Cardiac septum (tissue), 1 donor: ENCODE data around the gene HIP1. TPM values are rescaled to one million over a fixed set of nuclear protein-coding genes. Genes with fewer than 3 reads are reported as not detected.
"Not testable (repeated sequence)": the region's sequence is repeated elsewhere in the genome, so short reads cannot be mapped to it uniquely, and the experiment has no call there.

Experiments used
- DNase-seq: peaks from one replicate; pipeline ENCODE4 v3.0.0-alpha.2; 2020; ENCODE audit warnings: low spot score
- intact Hi-C: fragments of 100-400 bp; cut with DNase I; formaldehyde crosslinking; loops from one replicate; pipeline ENCODE4 v1.14.0; 2022
- total RNA-seq: library from RNA; stranded (reverse); fragmentation: NEBNext Ultra II Directional; extraction: Animal tissue kit (Norgen Biotek cat#: 25700); gene quantifications from one replicate; pipeline ENCODE4 v1.2.1, GENCODE V29; 2021
- donor health status: DM: no; HTN: no; CAD: no.

Gene HIP1
- total RNA-seq, 1 donor from 2014 or later, result 24.7 TPM

- DNase-seq, intact Hi-C loops: not testable (repeated sequence)
Measured at GRCh38 chr7:75600748-75601147, 138.0 kb downstream of the HIP1 start.

- DNase-seq, result no peak
- intact Hi-C loops, result no loop called here
Measured at GRCh38 chr7:75599244-75599781, 139.4 kb downstream of the HIP1 start.

- intact Hi-C loops, result no loop called here
- DNase-seq, result no peak
Measured at GRCh38 chr7:75596727-75597614, 141.8 kb downstream of the HIP1 start.

- DNase-seq, result no peak
- intact Hi-C loops, result no loop called here
Measured at GRCh38 chr7:75595766-75596165, 143.0 kb downstream of the HIP1 start.

- intact Hi-C loops, DNase-seq: not testable (repeated sequence)
Measured at GRCh38 chr7:75593500-75594184, 145.1 kb downstream of the HIP1 start.

- intact Hi-C loops, result no loop called here
- no peak for DNase-seq
Measured at GRCh38 chr7:75591467-75592255, 147.1 kb downstream of the HIP1 start.

- no peak for DNase-seq
- intact Hi-C loops, result no loop called here
Measured at GRCh38 chr7:75590373-75591005, 148.3 kb downstream of the HIP1 start.

- DNase-seq, result no peak
- intact Hi-C loops, result no loop called here
Measured at GRCh38 chr7:75584354-75584753, 154.4 kb downstream of the HIP1 start.

- DNase-seq, result no peak
- intact Hi-C loops, result no loop called here
Measured at GRCh38 chr7:75583255-75583654, 155.5 kb downstream of the HIP1 start.

GRCh38 chr7:75579899-75580298 lies 158.8 kb downstream of the HIP1 start:
- no peak for DNase-seq
- intact Hi-C loops, result no loop called here

GRCh38 chr7:75578081-75578480 lies 160.7 kb downstream of the HIP1 start:
- no peak for DNase-seq
- intact Hi-C loops, result no loop called here

- no peak for DNase-seq
- intact Hi-C loops, result no loop called here
Measured at GRCh38 chr7:75575488-75576121, 163.1 kb downstream of the HIP1 start.

- DNase-seq, result no peak
- intact Hi-C loops, result no loop called here
Measured at GRCh38 chr7:75573477-75574019, 165.2 kb downstream of the HIP1 start.

- DNase-seq, result no peak
Measured at GRCh38 chr7:75572814-75573213, 165.9 kb downstream of the HIP1 start.

GRCh38 chr7:75572396-75572795 lies 166.3 kb downstream of the HIP1 start:
- no peak for DNase-seq
- intact Hi-C loops, result no loop called here

More at GRCh38 chr7:75572814-75573213, 165.9 kb downstream of the HIP1 start:
- intact Hi-C loops, result no loop called here

GRCh38 chr7:75571209-75571608 lies 167.5 kb downstream of the HIP1 start:
- intact Hi-C loops, result no loop called here
- DNase-seq, result no peak

- intact Hi-C loops, DNase-seq: not testable (repeated sequence)
Measured at GRCh38 chr7:75569629-75570282, 169.0 kb downstream of the HIP1 start.

GRCh38 chr7:75567948-75568595 lies 170.7 kb downstream of the HIP1 start:
- intact Hi-C loops, result no loop called here
- no peak for DNase-seq
